ENCODE results near the gene RPH3AL.
"Not testable (repeated sequence)": the region's sequence is repeated elsewhere in the genome, so short reads cannot be mapped to it uniquely, and the experiment has no call there.

RPH3AL gene

DNA sequence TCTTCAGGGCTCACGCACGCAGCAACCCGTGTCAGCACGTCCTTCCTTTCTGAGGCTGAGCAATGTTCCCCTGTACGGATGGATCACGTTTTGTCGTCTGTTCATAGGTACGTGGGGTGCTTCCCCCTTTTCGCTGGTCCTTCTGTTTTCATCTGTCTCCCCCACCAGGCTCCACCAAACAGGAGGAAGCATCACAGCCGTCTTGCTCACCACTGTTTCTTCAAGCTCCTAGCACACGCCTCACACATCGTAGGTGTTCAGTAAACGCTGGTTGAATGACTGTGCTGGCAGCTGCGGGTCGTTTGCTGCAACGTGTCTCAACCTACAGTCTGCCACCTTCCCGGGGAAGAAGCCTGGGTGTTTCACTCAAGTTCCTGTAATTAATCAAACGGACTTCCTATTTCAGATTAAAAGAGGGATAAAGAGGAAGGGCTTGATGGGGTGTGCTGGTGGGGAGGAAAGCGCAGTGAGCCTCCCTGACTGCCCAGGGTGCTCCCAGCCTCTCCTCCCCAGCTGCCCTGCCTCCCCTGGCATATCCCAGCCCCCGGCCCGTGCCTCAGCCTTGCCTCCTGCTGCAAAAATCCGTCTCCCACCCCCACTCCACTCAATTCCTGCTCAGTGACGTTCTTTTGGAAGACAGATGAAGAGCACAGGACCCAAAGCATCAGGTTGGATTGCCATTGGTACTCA is 94.4 kb downstream of the RPH3AL start:
- no peak for DNase-seq

DNA sequence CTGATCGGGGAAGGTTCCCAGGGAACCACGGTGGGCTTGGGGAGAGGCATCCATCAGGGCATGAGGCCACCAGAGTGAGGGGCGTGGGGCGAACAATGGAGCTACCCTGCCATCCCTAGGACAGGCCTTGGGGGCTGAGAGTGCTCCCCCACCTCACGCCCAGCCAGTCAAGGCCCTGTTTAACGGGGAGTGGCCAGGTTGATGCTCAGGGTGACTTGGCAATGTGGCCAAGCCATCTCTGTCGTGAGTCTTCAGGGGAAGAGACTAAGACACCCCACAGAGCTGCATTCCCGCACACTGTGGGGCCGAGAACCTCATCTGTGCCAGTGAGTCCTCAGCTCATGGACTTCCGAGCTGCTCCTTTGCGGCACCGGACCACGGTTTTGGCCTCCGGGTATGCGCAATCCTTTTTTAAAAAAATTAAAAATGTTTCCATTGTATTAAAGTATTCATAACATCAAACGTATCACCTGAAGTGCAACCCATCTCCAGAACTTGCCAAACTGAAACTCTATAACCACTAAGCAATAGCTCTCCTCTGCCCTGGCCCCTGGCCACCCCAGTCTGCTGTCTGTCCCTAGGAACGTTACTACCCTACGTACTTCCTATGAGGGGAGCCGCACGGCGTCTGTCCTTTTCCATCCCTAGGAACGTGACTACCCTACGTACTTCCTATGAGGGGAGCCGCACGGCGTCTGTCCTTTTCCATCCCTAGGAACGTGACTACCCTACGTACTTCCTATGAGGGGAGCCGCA is 99.3 kb downstream of the RPH3AL start:
- DNase-seq: no peak

DNA sequence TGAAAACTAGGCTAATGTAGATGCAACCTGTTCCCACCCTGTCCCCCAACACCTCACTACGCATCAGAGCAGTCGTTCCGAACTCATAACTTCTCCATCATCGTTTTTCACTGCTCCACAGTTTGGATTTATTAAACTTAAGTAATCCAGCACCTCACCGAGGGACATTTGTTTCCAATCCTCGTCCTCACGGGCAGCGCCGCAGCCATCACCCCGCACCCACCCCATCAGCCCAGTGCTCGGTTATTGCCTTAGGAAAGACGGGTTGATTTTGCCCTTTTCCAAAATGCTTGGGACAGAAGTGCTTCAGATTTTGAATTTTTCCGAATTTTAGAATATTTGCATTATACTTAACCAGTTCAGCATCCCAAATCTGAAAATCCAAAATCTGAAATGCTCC is 100.2 kb downstream of the RPH3AL start:
- no peak for DNase-seq

DNA sequence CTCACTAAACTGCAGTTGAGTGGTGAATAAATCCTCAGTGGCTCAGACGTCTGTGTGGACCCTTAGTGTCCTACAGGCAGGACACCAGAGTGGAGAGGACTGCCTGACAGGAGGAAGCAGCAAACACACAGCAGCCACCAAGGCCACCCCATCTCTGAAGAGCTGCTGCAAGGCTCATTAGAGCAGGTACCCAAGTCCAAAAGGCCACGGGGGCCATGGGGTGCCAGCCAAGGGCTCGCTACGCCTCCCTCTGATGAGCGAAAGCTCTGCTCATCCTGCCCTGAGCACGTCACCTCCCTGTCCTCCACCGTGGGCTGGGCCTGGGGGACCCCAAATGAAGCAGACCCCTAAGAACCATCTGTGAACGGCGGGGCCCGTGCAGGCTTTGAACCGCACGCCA is 101.1 kb downstream of the RPH3AL start:
- no peak for DNase-seq

DNA sequence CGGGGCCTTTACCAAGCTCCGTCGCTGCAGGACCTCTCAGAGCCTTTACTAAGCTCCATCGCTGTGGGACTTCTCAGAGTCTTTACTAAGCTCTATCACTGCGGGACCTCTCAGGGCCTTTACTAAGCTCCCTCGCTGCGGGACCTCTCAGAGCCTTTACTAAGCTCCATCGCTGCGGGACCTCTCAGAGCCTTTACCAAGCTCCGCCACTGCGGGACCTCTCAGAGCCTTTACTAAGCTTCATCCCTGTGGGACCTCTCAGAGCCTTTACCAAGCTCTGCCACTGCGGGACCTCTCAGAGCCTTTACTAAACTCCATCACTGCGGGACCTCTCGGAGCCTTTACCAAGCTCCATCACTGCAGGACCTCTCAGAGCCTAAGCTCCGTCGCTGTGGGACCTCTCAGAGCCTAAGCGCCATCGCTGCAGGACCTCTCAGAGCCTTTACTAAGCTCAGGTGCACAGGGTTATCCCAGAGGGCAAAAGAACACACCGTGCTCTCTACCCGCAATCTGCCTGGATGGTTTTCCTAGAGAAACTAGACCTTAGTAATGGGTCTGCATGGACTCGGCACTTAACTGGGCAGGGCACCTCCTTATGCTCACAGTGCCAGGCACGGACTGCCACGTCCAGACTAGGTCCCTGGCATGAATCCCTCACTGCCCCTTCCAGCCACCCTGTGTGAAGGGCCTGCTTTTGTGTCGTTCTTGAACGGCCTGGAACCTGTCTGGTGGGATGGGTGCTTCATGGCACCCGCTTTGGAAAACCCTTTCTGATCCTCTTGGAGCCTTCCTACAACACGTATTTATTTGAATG is 101.9 kb downstream of the RPH3AL start:
- DNase-seq: no peak

- no peak for DNase-seq
Observed at GRCh38 chr17:249236-249993, 103.2 kb downstream of the RPH3AL start.

DNA sequence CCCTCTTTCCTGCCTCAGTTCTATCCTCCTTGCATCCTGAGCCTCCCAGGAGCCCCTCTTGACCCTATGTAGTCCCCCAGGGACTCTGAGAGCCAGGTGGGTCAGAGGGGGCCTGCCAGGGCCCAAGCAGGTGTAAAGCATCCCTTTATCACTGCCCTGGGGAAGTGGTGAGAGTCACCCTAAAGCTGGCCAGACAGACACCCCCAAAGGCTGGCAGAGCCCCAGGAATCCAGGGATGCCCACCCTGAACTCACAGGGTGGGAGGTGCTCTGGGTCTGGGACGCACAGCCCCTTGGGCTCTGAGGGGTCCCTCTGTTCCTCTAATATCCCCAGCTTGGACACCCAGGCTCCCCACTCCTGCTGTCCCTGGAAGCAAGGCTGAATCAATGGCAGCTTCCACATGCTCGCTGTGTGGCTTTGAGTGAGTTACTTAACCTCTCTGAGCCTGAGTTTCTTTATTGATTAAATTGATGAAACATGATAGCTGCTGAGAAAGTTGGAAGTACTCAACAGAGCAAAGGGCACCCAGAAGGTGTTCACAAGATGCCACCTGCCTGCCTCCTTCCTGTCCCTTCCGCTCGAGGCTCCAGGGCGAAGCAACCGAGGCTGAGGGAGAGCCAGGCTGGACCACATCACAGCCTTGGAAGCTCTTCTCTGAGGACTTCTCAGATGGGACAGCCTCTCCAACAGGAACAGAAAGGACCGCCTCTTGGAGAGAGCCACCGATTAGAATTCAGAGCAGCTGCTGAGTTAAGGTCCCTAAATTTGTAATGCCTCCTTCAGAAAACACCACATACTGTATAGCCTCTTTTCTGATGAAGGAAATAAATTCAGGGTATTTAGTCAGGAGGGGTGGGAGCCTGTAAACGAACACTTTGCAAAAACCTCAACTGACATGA is 104.0 kb downstream of the RPH3AL start:
- no peak for DNase-seq

- DNase-seq: no peak
Observed at GRCh38 chr17:247767-248166, 104.8 kb downstream of the RPH3AL start.

DNA sequence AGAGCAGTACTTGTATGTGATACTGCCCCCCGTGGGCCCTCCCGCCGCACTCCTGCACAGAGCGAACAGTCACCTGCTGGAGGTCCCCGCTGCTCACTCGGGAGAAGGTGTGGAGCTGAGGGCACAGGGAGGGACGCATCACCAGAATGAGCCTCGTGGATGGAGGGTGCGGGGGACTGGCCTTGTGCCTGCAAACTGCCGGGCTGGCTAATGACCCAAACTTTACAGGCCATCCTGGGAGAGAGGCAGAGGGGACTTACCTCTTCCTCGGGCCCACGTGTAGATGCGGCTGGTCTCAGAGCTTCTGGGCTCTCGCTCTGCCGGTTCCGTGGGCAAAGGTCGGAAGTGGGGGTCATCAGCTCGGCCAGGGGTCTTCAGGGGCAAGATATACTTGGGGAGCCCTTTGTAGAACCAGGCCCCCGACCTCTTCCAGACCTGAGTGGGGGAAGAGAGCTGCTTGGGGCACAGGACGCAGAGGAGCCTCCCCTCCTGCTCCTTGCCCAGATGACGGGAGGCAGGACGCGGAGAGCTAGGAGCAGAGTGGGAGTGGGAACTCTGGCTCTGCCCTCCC is 105.7 kb downstream of the RPH3AL start:
- no peak for DNase-seq

GRCh38 chr17:246226-246625 is 106.4 kb downstream of the RPH3AL start:
- DNase-seq: no peak

- no peak for DNase-seq
Observed at GRCh38 chr17:245611-246010, 107.0 kb downstream of the RPH3AL start.

- DNase-seq: no peak
Observed at GRCh38 chr17:245020-245419, 107.6 kb downstream of the RPH3AL start.

DNA sequence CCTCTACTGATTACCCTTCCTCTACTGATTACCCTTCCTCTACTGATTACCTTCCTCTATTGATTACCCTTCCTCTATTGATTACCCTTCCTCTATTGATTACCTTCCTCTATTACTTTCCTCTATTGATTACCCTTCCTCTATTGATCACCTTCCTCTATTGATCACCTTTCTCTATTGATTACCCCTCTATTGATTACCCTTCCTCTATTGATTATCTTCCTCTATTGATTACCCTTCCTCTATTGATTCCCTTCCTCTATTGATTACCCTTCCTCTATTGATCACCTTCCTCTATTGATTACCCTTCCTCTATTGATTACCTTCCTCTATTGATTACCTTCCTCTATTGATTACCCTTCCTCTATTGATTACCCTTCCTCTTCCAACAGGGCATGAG is 108.7 kb downstream of the RPH3AL start:
- not testable (repeated sequence) for DNase-seq

DNA sequence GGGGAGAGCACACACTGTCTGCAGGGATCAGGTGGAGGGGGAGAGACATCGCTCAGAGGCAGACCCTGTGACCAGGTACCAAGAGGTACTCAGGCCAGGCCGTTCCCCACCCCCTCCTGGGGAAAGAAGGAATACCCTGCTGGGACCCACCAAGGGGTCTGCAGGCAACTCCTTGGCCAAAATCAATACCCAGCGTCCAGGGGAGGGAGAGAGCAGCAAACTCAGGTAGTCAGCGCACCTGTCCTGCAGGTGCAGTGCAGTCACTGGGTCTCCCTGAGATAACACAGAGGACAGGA is 113.7 kb downstream of the RPH3AL start:
- DNase-seq: no peak

DNA sequence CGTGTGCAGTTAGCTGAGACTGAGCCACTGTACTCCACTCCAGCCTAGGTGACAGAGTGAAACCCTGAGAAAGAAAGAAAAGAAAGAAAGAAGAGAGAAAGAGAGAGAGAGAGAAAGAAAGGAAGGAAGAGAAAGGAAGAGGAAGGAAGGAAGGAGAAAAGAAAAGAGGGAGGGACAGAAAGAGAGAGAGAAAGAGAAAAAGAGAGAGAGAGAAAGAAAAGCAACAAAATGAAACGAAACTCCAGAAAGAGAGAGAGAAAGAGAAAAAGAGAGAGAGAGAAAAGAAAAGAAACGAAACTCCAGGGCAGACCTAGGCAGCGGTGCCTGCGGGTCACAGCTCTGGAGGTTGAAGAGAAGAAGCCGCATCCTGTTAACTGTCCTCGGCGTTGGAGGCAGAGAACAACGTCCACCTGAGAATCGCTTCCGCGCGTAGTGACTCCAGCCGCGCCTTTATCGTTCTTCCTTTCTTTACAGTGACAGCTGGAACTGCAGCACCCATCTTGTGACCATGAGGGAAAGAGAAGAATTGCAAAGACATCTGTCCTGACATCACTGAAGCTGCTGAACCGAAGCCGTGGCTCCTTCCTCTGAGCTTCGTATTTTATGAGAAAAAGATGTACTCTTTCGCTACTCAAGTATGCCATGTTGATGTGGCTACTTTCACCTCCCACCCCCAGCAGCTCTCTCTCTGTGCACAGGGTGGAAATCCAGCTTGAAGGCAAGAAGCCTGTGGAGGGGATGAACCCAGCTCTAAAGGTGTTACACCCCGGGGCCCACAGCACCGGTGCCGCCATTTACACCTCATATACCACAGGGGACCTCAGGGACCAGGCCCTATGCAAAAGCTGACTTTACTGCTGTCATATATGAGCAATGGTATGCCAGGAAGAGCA is 114.3 kb downstream of the RPH3AL start:
- DNase-seq: no peak

GRCh38 chr17:237406-237955 is 115.1 kb downstream of the RPH3AL start:
- DNase-seq: no peak

DNA sequence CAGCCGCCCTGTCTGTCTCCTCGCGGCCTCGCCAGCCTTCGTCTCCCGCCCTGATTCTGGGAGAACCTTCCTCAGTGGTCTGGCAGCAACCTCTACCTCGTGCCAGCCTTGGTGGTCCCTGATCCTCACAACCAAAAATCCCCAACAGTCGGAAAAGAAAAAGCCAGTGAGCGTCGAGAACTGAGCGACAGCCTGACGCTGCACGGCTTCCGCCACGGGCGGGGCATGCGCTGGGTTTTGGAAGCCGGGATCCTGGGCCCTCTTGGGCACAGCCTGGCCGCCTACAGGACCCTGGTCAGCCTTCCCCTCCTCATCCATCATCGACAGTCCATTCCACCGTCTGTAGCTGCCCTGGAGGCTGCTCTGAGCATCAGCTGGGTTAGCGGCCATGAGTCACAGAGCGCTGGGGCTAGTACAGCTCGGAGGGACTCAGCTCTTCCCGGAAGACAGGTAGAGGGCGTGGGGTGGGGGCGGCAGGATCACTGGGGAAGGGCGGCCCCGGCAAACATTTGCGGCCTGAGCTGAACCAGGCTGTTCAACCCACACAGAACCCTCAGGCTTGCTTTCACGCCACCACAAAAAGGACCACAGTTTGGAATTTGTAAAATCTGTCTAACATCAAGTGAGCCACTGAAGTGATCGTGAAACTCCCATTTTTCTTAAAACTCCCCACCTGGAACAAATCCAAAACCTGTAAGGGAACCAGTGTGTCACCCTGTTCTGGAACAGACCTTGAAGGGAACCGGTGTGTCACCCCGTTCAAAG is 115.8 kb downstream of the RPH3AL start:
- no peak for DNase-seq

DNA sequence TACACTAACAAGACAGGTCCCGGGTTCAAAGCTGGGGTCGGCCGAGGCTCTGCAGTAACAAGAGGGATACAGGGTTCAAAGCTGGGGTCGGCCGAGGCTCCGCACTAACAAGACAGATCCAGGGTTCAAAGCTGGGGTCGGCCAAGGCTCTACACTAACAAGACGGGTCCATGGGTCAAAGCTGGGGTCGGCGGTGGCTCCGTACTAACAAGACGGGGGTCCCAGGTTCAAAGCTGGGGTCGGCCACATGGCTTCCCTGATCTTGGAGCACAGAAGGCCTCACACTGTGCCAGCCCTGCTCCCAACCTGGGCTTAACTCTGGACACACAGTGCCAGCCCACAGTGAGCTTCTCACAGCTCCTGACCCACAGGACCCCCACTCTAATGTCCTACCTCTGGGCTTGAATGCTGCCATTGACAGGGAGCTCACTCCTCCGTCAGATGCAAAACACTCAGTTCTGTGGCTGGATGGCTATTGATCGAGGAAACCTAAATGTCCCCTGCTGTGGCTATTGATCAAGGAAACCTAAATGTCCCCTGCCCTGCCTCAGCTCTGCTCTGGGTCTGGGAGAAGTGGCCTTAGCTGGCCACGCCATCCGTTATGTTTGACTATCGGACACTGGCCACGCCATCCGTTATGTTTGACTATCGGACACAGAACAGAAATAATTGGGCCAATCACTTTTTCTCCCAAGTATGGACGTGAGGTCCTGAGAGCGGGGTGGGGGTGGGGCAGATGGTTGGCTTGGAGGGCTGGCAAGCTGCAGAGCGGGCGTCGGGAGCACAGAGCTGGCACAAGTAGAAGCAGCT is 116.6 kb downstream of the RPH3AL start:
- DNase-seq: no peak

All from NCI-H1694 (cell line).